C4-2B (cell line): Measurements from ENCODE around the gene ADD2.

Source experiments
- CTCF ChIP-seq: fragments of 450-650 bp; conservative IDR thresholded peaks from 2 replicates; pipeline ENCODE4 v1.5.1; 2017; ENCODE audit warnings: mild to moderate bottlenecking
- ZFX ChIP-seq: fragments of 450-650 bp; IDR thresholded peaks from 2 replicates; pipeline ENCODE4 v1.6.1; 2017

GRCh38 chr2:70702711-70703395 lies 65.1 kb downstream of the ADD2 start:
- TF ChIP-seq CTCF: no peak
- TF ChIP-seq ZFX: no peak
